A549 (cell line): ENCODE results near the gene APOD. TPM values are rescaled to one million over a fixed set of nuclear protein-coding genes. Genes with fewer than 3 reads are reported as not detected.

ENCODE experiments used
- ATAC-seq, 2 experiments: fragments of 200-7000 bp in 1 of 2; fragments of >200 bp in 1 of 2; cut with Nextera tagmentation in 1 of 2; cut with Tn5 transposase in 1 of 2; 3 replicates each; pipeline versions ENCODE4 v1.8.0 to v1.9.1; 2018 to 2020; ENCODE audit warnings: mild to moderate bottlenecking in 1 of 2, moderate library complexity in 1 of 2
- CTCF ChIA-PET: fragments of 300-600 bp; sonication (Branson Sonifier 250); formaldehyde crosslinking; extraction: SDS; loops from one replicate; lab custom pipeline; 2021; ENCODE audit warnings: antibody characterized with exemption, inconsistent platforms; lab: Yijun Ruan, JAX
- POLR2A ChIA-PET: fragments of 350-600 bp; formaldehyde crosslinking; extraction: SDS; loops from one replicate; lab custom pipeline; 2021; ENCODE audit warnings: antibody characterized with exemption, inconsistent platforms; lab: Yijun Ruan, JAX
- DNase-seq, 2 experiments: peaks; one replicate each; pipeline versions ENCODE4 v3.0.0 to v3.0.0-alpha.2; 2011 to 2016; ENCODE audit warnings: low read depth in 1 of 2, low spot score in 1 of 2
- FAIRE-seq: peaks from 2 replicates; lab custom pipeline; 2011; peaks lifted over from hg19 to GRCh38; lab: Jason Lieb, UNC
- H3K27ac ChIP-seq, 2 experiments: fragments of >200 bp; sonication (Bioruptor Twin); formaldehyde crosslinking; 3 replicates each; pipeline ENCODE4 v1.5.1; 2016 to 2017
- H3K4me1 ChIP-seq: fragments of >200 bp; sonication (Bioruptor Twin); formaldehyde crosslinking; 3 replicates; pipeline ENCODE4 v1.6.1; 2016
- H3K4me2 ChIP-seq: fragments of >200 bp; sonication (Bioruptor Twin); formaldehyde crosslinking; 3 replicates; pipeline ENCODE4 v1.6.1; 2016
- H3K4me3 ChIP-seq: fragments of >200 bp; sonication (Bioruptor Twin); formaldehyde crosslinking; 3 replicates; pipeline ENCODE4 v1.5.1; 2016
- H3K9me3 ChIP-seq: fragments of >200 bp; sonication (Bioruptor Twin); formaldehyde crosslinking; 3 replicates; pipeline ENCODE4 v1.6.1; 2016
- CEBPB ChIP-seq, 2 experiments: fragments of >200 bp in 1 of 2; sonication (Bioruptor Twin) in 1 of 2; formaldehyde crosslinking in 1 of 2; IDR thresholded peaks; 2 replicates each; pipeline ENCODE4 v1.6.1; 2012 to 2016
- FOSB ChIP-seq: fragments of 250-450 bp; sonication (Bioruptor Pico); IDR thresholded peaks from 2 replicates; pipeline ENCODE4 v1.5.0; 2020; ENCODE audit warnings: mild to moderate bottlenecking, moderate library complexity
- FOXS1 ChIP-seq: fragments of 250-450 bp; sonication (Bioruptor Pico); IDR thresholded peaks from 2 replicates; pipeline ENCODE4 v1.5.0; 2020; ENCODE audit warnings: mild to moderate bottlenecking, moderate library complexity
- GATA3 ChIP-seq: IDR thresholded peaks from 2 replicates; pipeline ENCODE4 v1.6.1; 2012; ENCODE audit warnings: borderline replicate concordance
- HDAC2 ChIP-seq: fragments of 200-600 bp; sonication (generic); IDR thresholded peaks from 2 replicates; pipeline ENCODE4 v1.6.1; 2016
- HEYL ChIP-seq: fragments of 250-450 bp; sonication (Bioruptor Pico); IDR thresholded peaks from 2 replicates; pipeline ENCODE4 v1.8.0; 2021; ENCODE audit warnings: mild to moderate bottlenecking, moderate library complexity
- HOXA7 ChIP-seq: fragments of 250-450 bp; sonication (Bioruptor Pico); IDR thresholded peaks from 2 replicates; pipeline ENCODE4 v1.5.0; 2020; ENCODE audit warnings: mild to moderate bottlenecking, moderate library complexity
- HOXB5 ChIP-seq: fragments of 250-450 bp; sonication (Bioruptor Pico); IDR thresholded peaks from 2 replicates; pipeline ENCODE4 v1.5.0; 2020; ENCODE audit warnings: mild to moderate bottlenecking, moderate library complexity
- KDM1A ChIP-seq: fragments of 200-600 bp; sonication (generic); IDR thresholded peaks from 2 replicates; pipeline ENCODE4 v1.6.1; 2016; ENCODE audit warnings: low read depth, mild to moderate bottlenecking
- MYC ChIP-seq: IDR thresholded peaks from 2 replicates; pipeline ENCODE4 v1.6.1; 2012; ENCODE audit warnings: mild to moderate bottlenecking, inconsistent platforms, low read length, improper control_type of control experiment, borderline replicate concordance
- NFE2L2 ChIP-seq: fragments of 150-350 bp; conservative IDR thresholded peaks from 2 replicates; pipeline ENCODE4 v1.6.1; 2014; ENCODE audit warnings: low read length
- NPAS2 ChIP-seq: fragments of 250-450 bp; sonication (Bioruptor Pico); IDR thresholded peaks from 2 replicates; pipeline ENCODE4 v1.8.0; 2022; ENCODE audit warnings: mild to moderate bottlenecking, moderate library complexity, borderline replicate concordance
- NR3C1 ChIP-seq: fragments of >200 bp; sonication (Bioruptor Twin); formaldehyde crosslinking; IDR thresholded peaks from 3 replicates; pipeline ENCODE4 v1.6.1; 2017
- PHF8 ChIP-seq: fragments of 200-600 bp; sonication (generic); IDR thresholded peaks from 2 replicates; pipeline ENCODE4 v1.6.1; 2016; ENCODE audit warnings: low read depth, mild to moderate bottlenecking, antibody characterized with exemption, moderate library complexity, borderline replicate concordance
- RAD21 ChIP-seq, 2 experiments: fragments of >200 bp in 1 of 2; sonication (Bioruptor Twin) in 1 of 2; formaldehyde crosslinking in 1 of 2; IDR thresholded peaks in 1 of 2; conservative IDR thresholded peaks in 1 of 2; 2 replicates in 1 of 2; 3 replicates in 1 of 2; pipeline ENCODE4 v1.6.1; 2012 to 2018; ENCODE audit warnings: inconsistent platforms in 1 of 2
- RCOR1 ChIP-seq: fragments of 150-350 bp; IDR thresholded peaks from 2 replicates; pipeline ENCODE4 v1.6.1; 2014; ENCODE audit warnings: antibody characterized with exemption, low read length, low read depth
- TFCP2L1 ChIP-seq: fragments of 250-450 bp; sonication (Bioruptor Pico); IDR thresholded peaks from 2 replicates; pipeline ENCODE4 v1.5.0; 2021; ENCODE audit warnings: mild to moderate bottlenecking
- ZC3H11A ChIP-seq: fragments of 450-650 bp; IDR thresholded peaks from 2 replicates; pipeline ENCODE4 v1.6.1; 2014; ENCODE audit warnings: antibody characterized with exemption, mild to moderate bottlenecking
- ZFP36 ChIP-seq: fragments of 450-650 bp; IDR thresholded peaks from 2 replicates; pipeline ENCODE4 v1.6.1; 2014; ENCODE audit warnings: borderline replicate concordance; ENCODE audit not compliant: partially characterized antibody
- ZNF302 ChIP-seq: fragments of 250-450 bp; sonication (Bioruptor Pico); IDR thresholded peaks from 2 replicates; pipeline ENCODE4 v1.9.0; 2021; ENCODE audit warnings: inconsistent platforms, mild to moderate bottlenecking, moderate library complexity
- ZSCAN20 ChIP-seq: fragments of 250-450 bp; sonication (Bioruptor Pico); IDR thresholded peaks from 2 replicates; pipeline ENCODE4 v1.8.0; 2022; ENCODE audit warnings: mild to moderate bottlenecking, moderate library complexity
- WGBS: methylation state at CpG from one replicate; pipeline ENCODE4 v1.1.6; 2017; ENCODE audit errors: missing lambda C conversion rate; 5-methylcytosine and 5-hydroxymethylcytosine counted together
- polyA plus RNA-seq, 4 experiments: library from polyadenylated mRNA; depleted of rRNA in 3 of 4; stranded (reverse); fragments of >200 nt; fragmentation: RNase III in 1 of 4; extraction: RNeasy Plus Mini Kit Qiagen cat#74134 plus additional on column Dnase treatment in 1 of 4; gene quantifications; 2 replicates in 3 of 4; 3 replicates in 1 of 4; pipeline ENCODE4 v1.2.3, GENCODE V29; 2011 to 2017
- TF ChIP-seq, protein P1 (sequence below): IDR thresholded peaks from 2 replicates; pipeline ENCODE4 v1.6.1; 2012
- TF ChIP-seq, protein P2 (sequence below): fragments of 200-600 bp; sonication (generic); IDR thresholded peaks from 2 replicates; pipeline ENCODE4 v1.6.1; 2016; ENCODE audit warnings: antibody characterized with exemption, mild to moderate bottlenecking, moderate library complexity
- TF ChIP-seq, protein P3 (sequence below): fragments of 450-650 bp; IDR thresholded peaks from 2 replicates; pipeline ENCODE4 v1.6.1; 2014; ENCODE audit warnings: antibody characterized with exemption
- TF ChIP-seq, protein P4 (sequence below): fragments of >200 bp; sonication (Bioruptor Twin); formaldehyde crosslinking; IDR thresholded peaks from 2 replicates; pipeline ENCODE4 v1.6.1; 2016

APOD gene
- polyA plus RNA-seq, 2 of the 4 experiments (the other 2 are of a cell fraction) = 0.15 to 2.8 TPM

DNA sequence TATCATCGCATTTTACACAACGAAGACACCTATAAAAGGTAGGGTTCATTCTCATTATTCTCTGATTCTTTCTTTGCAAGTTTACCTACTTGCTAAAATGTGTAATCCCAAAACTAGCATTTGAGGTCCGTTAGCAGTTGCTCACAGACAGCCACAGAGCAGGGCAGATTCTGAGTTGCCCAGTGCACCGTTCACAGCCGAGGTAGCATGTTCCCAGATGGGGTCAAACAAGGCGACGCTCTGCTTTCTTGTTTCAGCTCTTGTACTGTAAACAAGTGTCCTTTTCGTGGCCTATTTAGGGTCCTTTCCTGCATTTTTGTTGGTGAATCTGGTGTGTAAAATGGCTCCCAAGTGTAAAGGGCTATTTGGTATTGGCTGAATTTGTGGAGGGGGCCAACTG, 43.7 kb downstream of the APOD start:
- no peaks in the 10 kb centered on the region for H3K9me3 ChIP-seq
- H3K4me2 ChIP-seq = no peak overlapping the region
- WGBS = 89% methylated on average over 8 of the region's 8 CpGs
- H3K4me3 ChIP-seq = no peak overlapping the region
- ChIA-PET POLR2A (no interaction called here), CTCF (interaction anchor here (0.7 kb wide), 1 partner anchor 16 kb away, joined by 3 read pairs; no protein-coding TSS in a partner anchor)
- TF ChIP-seq HDAC2 (no peak), PHF8 (no peak), RCOR1 (no peak), FOXS1 (CRISPR knock-in tag) (no peak), NFE2L2 (no peak), KDM1A (no peak), GATA3 (no peak), HOXA7 (CRISPR knock-in tag) (no peak), MYC (no peak), HEYL (no peak), NR3C1 (no peak), TFCP2L1 (CRISPR knock-in tag) (no peak), ZFP36 (no peak), NPAS2 (CRISPR knock-in tag) (no peak), ZSCAN20 (CRISPR knock-in tag) (no peak)
- TF ChIP-seq, protein P1, sequence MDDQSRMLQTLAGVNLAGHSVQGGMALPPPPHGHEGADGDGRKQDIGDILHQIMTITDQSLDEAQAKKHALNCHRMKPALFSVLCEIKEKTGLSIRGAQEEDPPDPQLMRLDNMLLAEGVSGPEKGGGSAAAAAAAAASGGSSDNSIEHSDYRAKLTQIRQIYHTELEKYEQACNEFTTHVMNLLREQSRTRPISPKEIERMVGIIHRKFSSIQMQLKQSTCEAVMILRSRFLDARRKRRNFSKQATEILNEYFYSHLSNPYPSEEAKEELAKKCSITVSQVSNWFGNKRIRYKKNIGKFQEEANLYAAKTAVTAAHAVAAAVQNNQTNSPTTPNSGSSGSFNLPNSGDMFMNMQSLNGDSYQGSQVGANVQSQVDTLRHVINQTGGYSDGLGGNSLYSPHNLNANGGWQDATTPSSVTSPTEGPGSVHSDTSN = no peak
- TF ChIP-seq, protein P2, sequence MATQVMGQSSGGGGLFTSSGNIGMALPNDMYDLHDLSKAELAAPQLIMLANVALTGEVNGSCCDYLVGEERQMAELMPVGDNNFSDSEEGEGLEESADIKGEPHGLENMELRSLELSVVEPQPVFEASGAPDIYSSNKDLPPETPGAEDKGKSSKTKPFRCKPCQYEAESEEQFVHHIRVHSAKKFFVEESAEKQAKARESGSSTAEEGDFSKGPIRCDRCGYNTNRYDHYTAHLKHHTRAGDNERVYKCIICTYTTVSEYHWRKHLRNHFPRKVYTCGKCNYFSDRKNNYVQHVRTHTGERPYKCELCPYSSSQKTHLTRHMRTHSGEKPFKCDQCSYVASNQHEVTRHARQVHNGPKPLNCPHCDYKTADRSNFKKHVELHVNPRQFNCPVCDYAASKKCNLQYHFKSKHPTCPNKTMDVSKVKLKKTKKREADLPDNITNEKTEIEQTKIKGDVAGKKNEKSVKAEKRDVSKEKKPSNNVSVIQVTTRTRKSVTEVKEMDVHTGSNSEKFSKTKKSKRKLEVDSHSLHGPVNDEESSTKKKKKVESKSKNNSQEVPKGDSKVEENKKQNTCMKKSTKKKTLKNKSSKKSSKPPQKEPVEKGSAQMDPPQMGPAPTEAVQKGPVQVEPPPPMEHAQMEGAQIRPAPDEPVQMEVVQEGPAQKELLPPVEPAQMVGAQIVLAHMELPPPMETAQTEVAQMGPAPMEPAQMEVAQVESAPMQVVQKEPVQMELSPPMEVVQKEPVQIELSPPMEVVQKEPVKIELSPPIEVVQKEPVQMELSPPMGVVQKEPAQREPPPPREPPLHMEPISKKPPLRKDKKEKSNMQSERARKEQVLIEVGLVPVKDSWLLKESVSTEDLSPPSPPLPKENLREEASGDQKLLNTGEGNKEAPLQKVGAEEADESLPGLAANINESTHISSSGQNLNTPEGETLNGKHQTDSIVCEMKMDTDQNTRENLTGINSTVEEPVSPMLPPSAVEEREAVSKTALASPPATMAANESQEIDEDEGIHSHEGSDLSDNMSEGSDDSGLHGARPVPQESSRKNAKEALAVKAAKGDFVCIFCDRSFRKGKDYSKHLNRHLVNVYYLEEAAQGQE = no peak
- FAIRE-seq (no peak), DNase-seq (no peak), ATAC-seq (no peak)
- peaks cover 18% of the 10 kb centered on the region; the same call in 1 of the 3 replicates for H3K4me1 ChIP-seq
- H3K27ac ChIP-seq = no peak overlapping the region

DNA sequence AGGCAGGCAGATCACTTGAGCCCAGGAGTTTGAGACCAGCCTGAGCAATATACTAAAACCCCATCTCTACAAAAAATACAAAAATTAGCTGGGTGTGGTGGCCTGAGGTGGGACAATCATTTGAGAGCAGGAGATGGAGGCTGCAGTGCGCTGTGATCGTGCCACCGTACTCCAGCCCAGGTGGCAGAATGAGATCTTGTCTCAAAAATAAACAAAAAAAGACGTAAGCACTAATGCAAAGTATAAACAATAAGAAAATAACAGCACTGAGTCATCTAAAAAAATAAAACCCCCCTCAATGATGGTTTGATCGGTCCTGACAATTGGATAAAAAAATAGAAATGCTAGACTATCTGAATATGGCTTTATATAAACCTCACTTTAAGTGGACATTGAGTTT, 44.3 kb downstream of the APOD start:
- Histone ChIP-seq H3K9me3 (no peaks in the 10 kb centered on the region), H3K4me2 (no peak overlapping the region; the same call in 2 of the 3 replicates), H3K4me1 (peaks cover 18% of the 10 kb centered on the region; the same call in 1 of the 3 replicates), H3K4me3 (no peak overlapping the region), H3K27ac (no peak overlapping the region)
- FAIRE-seq (no peak), ATAC-seq (no peak), DNase-seq (no peak)
- 51% methylated on average over 5 of the region's 5 CpGs for whole genome bisulfite sequencing
- ChIA-PET POLR2A (no interaction called here), CTCF (no interaction called here)
- TF ChIP-seq, protein P3, sequence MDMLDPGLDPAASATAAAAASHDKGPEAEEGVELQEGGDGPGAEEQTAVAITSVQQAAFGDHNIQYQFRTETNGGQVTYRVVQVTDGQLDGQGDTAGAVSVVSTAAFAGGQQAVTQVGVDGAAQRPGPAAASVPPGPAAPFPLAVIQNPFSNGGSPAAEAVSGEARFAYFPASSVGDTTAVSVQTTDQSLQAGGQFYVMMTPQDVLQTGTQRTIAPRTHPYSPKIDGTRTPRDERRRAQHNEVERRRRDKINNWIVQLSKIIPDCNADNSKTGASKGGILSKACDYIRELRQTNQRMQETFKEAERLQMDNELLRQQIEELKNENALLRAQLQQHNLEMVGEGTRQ = no peak
- TF ChIP-seq ZNF302 = no peak
- no peak for TF ChIP-seq RAD21 (conservative IDR thresholded peaks at IDR 0.05 in 1 of 2, IDR thresholded peaks at IDR 0.05 in 1 of 2)
- TF ChIP-seq, protein P4, sequence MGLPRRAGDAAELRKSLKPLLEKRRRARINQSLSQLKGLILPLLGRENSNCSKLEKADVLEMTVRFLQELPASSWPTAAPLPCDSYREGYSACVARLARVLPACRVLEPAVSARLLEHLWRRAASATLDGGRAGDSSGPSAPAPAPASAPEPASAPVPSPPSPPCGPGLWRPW = no peak
- TF ChIP-seq CEBPB (IDR thresholded peaks at IDR 0.05) = no peak
- TF ChIP-seq FOSB (CRISPR knock-in tag) = no peak
- no peak for TF ChIP-seq HOXB5 (CRISPR knock-in tag)
- TF ChIP-seq RCOR1 = no peak
- TF ChIP-seq ZC3H11A = no peak
